HG02763 (cell line): ENCODE data around the gene AKT1.
"Not testable (repeated sequence)": the region's sequence is repeated elsewhere in the genome, so short reads cannot be mapped to it uniquely, and the experiment has no call there.

Source experiments
- ATAC-seq: cut with Tn5 transposase; IDR thresholded peaks from one replicate; pipeline ENCODE4 v1.9.1; 2021; ENCODE audit warnings: mild to moderate bottlenecking, moderate library complexity; ENCODE audit not compliant: unreplicated experiment

The AKT1 gene

DNA sequence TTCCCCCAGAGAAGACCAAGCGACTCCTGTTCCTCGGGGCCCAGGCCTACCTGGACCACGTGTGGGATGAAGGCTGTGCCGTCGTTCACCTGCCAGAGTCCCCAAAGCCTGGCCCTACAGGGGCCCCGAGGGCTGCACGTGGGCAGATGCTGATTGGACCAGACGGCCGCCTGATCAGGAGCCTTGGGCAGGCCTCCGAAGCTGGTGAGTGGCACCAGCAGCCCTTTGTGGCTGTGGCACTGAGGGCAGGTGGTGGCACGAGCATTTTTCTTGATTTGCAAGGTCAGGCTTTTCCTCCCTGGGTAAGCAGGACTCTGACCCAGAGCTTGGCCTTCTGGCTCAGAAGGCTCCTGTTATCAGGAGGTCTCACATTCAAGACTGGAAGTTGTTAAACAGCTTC lies 39.9 kb downstream of the AKT1 start:
- ATAC-seq = no peak

DNA sequence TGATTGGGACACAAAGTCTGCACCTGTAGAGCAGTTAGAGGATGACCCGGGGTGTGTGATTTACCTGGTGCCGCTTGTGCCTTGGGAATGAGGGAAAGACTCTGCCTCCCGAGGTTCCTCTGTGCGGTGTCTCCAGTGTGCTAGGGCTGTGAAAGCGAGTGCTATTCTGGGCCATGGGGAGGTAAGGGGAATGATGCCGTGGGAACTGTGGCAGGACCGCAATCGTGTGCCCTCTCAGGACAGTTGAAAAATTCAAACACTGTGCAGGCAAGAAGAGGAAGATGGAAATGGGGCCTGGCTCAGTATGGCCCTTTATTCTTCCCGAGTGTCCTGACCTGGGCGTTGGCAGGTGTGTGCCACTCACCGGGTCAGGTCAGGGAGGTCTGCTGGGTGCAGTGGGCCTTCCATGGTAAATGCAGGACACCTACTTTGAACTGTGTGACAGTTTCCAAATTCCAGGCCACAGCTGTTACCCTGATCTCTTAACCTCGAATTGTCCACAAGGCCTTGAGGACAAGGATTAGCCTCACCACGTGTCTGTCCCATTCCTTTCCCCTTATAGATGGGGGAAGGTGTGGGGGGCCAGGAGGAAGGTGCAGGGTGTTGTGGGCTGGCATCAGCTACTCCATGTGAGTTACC lies 41.2 kb downstream of the AKT1 start:
- no peak for ATAC-seq

DNA sequence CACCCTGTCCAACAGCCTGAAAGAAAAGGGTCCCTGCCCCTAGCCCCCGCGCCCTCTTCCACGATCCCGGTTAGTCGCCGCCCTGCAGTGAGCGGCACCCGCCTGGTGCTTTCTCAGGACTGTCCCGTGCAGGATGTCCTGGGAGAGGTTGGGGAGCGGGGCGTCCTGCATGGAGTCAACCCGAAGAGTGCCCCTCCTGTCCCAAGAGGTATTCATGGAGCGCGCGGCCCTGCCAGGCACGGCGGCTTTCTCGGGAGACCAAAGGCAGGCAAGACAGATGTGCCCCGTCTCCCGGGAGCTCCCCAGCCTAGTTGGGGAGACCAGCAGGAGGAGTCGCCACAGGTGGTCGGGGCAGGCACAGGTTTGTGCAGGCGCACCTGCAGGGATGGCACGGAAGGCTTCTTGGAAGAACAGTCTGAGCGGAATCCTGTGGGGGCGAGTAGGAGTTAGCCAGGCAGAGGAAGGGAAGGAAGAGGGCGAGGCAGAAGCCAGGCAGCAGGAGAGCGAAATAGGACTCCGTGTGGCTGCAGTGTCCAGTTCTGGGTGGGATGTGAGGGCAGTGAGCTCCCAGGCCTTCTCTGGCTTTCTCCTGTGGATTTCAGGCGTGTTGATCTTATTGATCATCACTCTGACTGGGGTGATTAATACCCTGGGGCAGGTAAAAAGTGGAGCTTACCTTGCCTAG lies 41.9 kb downstream of the AKT1 start:
- no peak for ATAC-seq

DNA sequence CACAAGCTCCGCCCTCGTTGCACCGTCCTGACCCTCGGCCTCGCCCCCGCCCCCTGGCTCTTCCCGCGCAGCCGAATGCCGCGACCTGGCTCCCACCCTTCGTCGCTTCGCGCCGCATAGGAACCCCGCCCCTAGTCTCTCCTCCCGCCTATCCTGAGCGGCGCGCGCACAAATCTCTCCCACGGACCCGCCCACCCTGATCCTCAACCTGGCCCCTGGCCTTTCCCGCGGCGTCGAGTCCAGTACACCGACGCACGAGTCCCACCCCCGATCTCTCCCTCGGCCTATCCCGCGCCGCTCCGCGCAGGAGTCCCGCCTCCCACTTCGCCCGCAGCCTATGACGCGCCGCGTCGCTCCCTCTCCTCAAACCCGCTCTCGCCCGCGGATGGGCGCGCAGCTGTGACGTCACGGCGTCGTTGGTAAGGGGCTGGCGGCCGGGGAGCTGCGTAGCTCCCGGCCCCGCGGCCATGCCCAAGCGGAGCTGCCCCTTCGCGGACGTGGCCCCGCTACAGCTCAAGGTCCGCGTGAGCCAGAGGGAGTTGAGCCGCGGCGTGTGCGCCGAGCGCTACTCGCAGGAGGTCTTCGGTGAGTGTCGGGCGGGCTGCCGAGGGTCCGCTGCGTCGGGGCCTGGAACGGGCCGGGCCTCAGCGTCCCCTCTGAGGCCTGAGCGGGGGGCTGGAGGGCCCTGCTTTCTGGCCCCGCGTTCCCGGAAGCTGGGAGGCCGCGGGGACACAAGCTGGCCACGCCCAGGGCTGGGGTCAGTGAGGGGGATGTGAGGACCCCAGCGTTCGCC lies 42.6 kb downstream of the AKT1 start, which contains the start of gene SIVA1:
SIVA1 (plus strand) TSS at position 413 of the 793 bp plus-strand sequence; CDS start at position 468, 55 bp downstream.
- ATAC-seq = peak; percentile 90

DNA sequence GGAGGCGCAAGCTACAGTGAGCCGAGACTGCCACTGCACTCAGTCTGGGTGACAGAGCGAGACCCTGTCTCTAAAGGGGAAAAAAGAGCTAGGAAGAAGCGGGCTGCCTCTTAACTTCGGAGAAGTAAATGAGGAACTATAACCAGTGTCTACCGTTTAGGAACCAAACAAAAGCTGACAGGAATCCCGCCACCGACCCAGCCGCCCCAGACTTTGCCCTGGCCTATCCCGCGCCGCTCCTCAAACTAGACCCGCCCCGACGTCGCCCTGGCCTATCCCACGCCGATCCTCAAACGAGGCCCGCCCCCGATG lies 43.2 kb downstream of the AKT1 start:
- ATAC-seq = no peak

DNA sequence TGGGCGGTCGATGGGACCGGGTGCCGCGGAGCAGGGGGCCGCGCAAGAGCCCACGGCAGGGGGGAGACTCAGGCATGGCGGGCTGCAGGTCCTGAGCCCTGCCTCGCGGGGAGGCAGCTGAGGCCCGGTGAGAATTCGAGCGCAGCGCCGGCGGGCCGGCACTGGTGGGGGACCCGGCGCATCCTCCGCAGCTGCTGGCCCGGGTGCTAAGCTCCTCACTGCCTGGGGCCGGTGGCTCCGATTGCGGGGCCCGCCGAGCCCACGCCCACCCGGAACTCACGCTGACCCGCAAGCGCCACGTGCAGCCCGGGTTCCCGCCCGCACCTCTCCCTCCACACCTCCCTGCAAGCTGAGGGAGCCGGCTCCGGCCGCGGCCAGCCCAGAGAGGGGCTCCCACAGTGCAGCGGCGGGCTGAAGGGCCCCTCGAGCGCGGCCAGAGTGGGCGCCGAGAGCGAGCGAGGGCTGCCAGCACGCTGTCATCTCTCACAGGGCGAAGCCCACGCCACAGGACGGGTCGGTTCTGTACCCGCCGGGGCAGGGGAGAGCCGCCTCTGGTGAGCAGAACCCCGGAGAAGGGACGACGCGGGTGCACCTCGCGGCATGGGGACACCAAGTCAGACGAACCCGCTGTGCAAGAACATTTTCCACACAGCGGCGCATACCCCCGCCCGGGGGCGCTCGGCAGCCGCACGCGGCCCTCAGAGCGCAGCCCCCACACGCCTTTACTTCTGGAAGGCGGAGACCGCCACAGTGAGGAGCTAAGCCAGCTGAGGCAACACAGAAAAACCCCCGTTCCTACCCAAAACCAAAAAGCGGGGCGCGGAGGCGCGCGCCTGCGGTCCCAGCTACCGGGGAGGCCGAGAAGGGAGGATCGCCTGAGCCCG lies 43.8 kb downstream of the AKT1 start:
- no peak for ATAC-seq

DNA sequence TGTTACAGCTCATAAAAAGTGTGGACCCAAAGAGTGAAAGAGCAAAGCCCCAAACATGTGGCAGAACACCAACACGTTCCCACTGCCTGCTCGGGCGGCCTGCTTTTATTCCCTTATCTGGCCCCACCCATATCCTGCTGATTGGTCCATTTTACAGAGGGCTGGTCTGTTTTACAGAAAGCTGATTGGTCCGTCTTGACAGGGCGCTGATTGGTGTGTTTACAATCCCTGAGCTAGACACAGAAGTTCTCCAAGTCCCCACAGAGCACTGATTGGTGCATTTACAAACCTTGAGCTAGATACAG lies 44.8 kb downstream of the AKT1 start:
- ATAC-seq = not testable (repeated sequence)

DNA sequence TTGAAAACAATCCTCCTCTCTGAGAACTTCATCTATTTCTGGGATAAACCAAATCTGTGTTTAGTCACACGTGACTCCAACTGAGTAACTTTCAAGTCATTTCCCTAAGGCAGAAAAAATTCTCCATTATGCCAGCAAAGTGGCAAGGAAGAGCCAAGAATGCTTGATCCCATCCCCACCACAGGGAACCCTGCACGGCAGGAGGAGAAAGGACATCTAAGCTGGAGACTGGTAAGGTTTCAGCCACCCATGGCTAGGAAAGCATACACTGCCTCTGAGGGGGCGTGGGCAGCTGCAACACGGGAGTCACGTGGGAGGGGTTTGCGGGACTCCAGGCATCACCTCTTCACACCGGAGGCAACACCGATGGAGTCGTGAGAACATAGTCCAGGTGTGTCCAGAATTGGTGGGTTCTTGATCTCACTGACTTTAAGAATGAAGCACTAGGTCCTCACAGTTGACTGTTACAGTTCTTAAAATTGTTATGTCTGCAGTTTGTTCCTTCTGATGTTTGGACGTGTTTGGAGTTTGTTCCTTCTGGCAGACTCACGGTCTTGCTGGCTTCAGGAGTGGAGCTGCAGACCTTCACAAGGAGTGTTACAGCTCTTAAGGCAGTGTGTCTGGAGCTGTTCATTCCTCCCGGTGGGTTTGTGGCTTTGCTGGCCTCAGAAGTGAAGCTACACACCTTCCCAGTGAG lies 45.3 kb downstream of the AKT1 start:
- no peak for ATAC-seq

DNA sequence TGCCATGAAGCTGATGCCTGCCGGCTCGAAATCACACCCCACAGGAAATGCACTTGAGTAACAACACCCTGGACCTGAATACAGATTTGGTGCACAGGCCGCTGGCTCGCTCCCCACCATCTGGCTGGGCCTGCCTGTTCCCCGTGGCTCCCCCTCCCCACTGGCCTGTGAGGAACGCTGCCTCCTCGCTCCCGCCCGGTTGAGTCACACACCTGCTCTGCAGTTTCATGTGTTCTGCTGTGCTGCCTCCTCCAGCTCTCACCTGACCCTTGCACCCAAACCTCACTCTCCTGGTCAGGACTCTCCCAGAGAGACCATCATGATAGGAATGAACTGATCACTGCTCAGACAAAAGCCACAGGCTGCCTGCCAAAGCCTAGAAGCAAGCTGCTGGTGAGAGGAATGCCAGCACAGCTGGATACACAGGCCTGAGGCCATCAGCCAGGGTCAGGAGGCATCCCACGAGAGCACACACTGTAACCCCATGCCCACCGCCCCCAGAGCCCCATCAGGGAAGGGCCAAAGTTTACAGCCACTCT lies 46.4 kb downstream of the AKT1 start:
- no peak for ATAC-seq

DNA sequence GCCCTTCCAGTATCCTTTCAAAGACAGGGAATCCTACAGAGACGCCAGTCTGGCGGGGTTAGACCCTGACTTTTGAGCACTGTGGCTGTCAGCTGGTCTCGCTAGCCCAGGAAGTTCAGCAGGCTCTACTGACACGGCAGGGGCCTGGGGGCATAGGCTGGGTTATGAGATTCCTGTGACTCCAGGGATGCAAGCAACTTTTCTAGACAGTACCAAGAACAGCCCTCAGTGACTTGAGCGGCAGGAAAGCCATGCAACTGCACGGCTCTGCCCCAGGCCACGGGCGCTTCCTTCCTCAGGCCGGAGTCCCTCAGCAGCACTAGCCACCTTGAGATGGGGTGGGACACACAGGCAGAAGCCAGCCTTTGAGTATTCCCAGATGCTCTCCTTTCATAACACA lies 47.7 kb downstream of the AKT1 start:
- ATAC-seq = no peak

DNA sequence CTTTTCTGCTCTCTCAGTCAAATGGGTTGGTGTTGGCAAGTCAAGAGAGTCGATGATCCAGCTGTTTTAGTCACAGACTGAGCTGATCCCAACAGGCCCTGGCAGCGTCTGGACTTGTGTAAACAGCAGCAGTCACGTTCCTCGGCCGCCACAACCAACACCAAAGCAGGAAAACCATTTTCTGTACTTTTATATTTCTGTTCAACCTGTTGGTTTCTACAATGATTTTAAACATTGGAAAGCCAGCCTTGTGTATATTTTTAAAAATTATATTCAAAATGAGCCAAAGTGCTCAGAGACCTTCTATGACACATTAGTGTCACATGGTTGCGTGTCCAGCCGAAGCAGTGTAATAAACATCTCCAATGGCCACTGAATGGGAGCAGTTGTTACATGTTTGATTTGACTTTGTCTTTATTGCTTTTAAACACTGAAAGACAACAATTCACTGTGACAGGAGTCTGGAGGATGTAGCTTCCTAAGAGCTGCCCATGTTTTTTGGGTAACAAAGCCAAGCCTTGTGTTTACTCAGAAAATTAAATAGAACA lies 48.5 kb downstream of the AKT1 start:
- no peak for ATAC-seq

DNA sequence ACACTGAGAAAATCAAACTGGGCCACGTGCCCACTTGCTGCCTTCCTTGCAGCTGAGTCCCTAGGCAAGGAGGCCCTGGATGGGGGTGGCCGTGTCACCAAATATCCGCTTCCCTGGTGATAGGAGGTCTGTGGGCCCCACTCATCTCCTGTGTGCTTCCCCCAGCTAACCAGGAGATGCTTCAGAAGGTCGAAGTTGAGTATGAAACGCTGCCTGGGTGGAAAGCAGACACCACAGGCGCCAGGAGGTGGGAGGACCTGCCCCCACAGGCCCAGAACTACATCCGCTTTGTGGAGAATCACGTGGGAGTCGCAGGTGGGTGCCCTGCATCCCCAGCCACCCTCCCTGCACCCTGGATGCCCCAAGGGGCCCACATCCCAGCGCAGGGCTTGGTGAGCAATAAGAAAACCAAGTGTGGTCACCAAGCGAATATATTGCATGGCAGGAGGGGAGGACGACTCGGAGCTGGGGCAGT lies 49.4 kb downstream of the AKT1 start:
- ATAC-seq = no peak

DNA sequence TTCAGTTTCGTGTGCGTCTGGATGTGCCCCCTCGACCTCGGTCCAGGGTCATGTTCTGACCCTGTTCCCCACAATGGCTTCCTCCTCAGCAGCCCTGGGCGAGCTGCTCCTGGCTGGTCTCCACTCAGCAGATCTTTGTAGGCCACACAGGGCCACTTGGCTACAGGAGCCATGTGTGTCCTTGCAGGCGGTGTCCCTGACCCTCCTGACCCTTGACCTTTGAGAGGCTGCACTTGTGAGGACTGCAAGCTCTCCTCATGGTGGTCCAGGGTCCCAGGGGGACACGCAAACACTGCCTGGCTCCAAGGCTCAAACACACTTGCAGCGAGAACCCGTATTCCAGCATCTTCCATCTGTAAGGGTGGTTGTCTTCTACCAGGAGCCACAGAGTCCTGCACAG lies 50.1 kb downstream of the AKT1 start:
- no peak for ATAC-seq

DNA sequence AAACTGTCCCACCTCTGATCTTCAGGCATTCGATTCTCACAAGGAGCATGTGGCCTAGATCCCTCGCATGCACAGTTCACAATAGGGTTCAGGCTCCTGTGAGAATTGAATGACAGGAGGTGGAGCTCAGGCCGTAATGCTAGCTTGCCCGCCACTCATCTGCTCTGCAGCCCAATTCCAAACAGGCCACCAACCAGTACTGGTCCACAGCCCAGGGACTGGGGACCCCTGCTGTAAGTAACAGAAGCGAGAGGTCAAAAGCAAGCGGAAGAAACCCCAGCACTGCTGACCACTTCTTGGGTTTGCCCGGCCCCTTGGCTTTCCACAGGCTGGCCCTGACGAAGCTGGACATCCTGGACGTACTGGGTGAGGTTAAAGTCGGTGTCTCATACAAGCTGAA lies 51.1 kb downstream of the AKT1 start:
- ATAC-seq = no peak

DNA sequence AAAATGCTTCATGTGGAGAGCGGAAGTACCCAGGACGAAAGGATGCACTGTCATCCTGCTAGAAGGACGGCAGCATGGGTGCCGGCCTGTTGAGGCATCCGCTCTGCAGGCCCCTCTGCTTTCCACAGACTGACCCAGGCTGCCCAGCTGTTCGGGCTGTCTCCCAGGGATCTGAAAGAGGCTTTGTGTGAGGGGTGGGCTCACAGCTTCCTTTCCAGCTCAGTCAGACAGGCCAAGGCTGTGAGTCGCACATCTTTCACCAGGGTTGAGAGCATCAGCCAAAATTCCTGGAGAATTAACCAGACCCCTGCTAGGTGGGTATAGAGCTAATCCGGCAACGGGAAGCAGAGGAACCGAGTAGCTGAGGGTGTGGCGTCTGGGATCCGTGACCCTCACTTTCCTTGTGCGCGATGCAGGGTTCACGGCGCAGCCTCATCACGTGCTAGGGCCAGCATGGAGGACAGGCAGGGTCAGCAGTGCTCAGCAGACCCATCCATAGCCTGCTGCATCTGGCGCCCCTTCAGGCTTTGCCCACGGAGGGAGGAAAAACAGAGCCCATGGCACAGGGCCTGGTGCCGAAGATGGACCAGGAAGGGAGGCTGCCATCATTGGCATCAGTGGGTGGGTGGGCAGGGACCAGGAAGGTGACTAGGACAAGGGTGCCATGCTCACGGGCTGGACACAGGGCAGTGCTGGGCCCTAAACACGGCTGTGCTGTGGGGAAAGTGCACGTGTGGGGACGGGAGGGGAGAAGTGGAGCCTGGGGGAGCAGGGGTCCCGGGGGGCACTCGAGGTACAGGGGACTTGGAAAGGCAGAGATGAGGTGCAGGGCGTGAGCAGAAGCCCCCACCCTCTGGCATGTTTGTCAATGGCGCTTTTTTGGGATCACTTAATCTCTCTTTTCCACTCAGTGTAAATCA lies 51.8 kb downstream of the AKT1 start:
- ATAC-seq = no peak

DNA sequence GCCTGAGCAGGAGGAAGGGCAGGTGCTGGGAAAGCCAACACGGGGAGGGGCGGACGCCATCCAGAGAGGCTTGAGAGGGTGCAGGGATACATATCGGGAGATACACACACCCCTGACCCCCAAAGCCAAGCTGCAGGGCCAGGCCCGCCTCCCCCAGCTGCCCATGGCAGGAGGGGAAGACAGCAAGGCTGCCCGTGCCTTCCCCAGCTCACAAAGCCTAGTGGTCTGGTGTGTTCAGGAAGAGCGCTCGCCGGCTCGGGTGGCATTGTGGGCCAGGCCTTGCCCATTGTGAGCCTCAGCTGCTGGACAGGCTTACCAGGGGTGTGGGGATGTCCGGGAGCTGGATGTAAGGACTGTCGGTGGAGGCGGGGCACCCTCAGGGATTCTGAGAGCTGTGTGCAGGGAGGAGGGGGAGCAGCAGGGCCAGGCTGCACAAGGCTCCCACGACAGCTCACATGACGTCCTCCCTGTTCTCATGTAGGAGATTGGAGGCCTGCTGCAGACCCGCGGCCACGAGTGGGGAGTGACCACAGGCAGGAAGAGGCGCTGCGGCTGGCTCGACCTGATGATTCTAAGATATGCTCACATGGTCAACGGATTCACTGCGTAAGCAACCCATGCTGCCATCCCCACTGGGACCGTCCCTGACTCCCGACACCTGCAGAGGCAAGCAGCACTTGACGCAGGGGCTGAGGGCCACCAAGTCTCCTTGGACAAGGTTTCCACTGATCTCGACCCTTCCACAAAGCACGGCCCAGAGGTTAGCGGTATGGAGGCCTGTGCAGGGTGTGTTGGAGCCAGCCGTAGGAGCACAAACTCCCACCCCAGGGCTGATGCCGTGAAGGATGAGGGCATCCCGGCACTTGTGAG lies 52.7 kb downstream of the AKT1 start:
- no peak for ATAC-seq

DNA sequence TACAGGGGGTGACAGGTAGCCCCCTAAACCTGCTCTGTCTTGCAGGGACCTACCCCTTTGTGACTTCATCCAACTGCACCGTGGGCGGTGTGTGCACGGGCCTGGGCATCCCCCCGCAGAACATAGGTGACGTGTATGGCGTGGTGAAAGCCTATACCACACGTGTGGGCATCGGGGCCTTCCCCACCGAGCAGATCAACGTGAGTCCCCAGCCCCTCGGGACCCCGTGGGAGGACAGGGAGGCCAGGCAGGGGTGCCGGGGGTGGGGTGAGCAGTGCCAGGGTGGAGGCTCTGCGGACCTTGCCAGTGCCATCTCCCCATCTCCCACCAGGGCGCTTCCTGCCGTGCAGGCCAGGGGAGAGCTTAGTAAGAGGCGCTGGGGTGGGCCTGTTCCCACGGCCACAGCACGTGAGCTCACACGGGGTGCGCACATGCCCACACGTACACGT lies 53.7 kb downstream of the AKT1 start:
- ATAC-seq = no peak
